Gastroesophageal sphincter (tissue), 3 donors: ENCODE measurements around the gene IQCF2.

Experiments used
- EP300 ChIP-seq: sonication (generic); formaldehyde crosslinking; IDR thresholded peaks from one replicate; pipeline ENCODE4 v1.6.1; 2017; ENCODE audit warnings: antibody characterized with exemption, mild to moderate bottlenecking
- TF ChIP-seq, protein P1 (sequence below), 4 experiments: fragments of 200-600 bp in 2 of 4; fragments of 450-650 bp in 2 of 4; sonication (generic) in 1 of 4; IDR thresholded peaks; one replicate each; pipeline ENCODE4 v1.5.1; 2017 to 2019; ENCODE audit warnings: antibody characterized with exemption in 4 of 4, mild to moderate bottlenecking in 2 of 4, moderate library complexity in 2 of 4

DNA sequence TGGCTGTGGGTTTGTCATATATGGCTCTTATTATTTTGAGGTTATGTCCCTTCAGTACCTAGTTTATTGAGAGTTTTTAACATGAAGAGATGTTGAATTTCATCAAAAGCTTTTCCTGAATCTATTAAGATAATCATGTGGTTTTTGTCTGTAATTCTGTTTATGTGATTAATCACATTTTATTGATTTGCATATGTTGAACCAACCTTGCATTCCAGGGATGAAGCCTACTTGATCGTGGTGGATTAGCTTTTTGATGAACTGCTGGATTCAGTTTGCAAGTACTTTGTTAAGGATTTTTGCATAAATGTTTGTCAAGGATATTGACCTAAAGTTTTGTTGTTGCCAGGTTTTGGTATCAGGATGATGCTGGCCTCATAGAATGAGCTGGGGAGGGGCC is 33.1 kb upstream of the IQCF2 start:
- TF ChIP-seq, protein P1, sequence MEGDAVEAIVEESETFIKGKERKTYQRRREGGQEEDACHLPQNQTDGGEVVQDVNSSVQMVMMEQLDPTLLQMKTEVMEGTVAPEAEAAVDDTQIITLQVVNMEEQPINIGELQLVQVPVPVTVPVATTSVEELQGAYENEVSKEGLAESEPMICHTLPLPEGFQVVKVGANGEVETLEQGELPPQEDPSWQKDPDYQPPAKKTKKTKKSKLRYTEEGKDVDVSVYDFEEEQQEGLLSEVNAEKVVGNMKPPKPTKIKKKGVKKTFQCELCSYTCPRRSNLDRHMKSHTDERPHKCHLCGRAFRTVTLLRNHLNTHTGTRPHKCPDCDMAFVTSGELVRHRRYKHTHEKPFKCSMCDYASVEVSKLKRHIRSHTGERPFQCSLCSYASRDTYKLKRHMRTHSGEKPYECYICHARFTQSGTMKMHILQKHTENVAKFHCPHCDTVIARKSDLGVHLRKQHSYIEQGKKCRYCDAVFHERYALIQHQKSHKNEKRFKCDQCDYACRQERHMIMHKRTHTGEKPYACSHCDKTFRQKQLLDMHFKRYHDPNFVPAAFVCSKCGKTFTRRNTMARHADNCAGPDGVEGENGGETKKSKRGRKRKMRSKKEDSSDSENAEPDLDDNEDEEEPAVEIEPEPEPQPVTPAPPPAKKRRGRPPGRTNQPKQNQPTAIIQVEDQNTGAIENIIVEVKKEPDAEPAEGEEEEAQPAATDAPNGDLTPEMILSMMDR (IDR thresholded peaks at IDR 0.05): no peak
- no peak for TF ChIP-seq EP300
